CD4-positive, alpha-beta T cell treated with Interleukin-15 for 1 hour (primary cell): ENCODE data around the gene HUNK.
"Not testable (repeated sequence)": the region's sequence is repeated elsewhere in the genome, so short reads cannot be mapped to it uniquely, and the experiment has no call there.

Experiments used
- DNase-seq: peaks from one replicate; pipeline ENCODE4 v3.0.0-alpha.2; 2020

Gene HUNK

GRCh38 chr21:32008714-32009113 is 135.9 kb downstream of the HUNK start:
- DNase-seq = no peak

GRCh38 chr21:32009263-32009662 is 136.4 kb downstream of the HUNK start:
- no peak for DNase-seq

GRCh38 chr21:32015461-32016139 is 142.8 kb downstream of the HUNK start:
- DNase-seq = no peak

- DNase-seq = no peak
These were observed 145.6 kb downstream of the HUNK start for GRCh38 chr21:32018381-32018780.

GRCh38 chr21:32020564-32020963 is 147.7 kb downstream of the HUNK start:
- DNase-seq = no peak

GRCh38 chr21:32021319-32021994 is 148.6 kb downstream of the HUNK start:
- no peak for DNase-seq

GRCh38 chr21:32022146-32022545 is 149.3 kb downstream of the HUNK start:
- DNase-seq = no peak

- no peak for DNase-seq
These were observed 157.4 kb downstream of the HUNK start for GRCh38 chr21:32030146-32030652.

GRCh38 chr21:32034850-32035249 is 162.0 kb downstream of the HUNK start:
- no peak for DNase-seq

GRCh38 chr21:32035617-32036016 is 162.8 kb downstream of the HUNK start:
- no peak for DNase-seq

- no peak for DNase-seq
These were observed 163.9 kb downstream of the HUNK start for GRCh38 chr21:32036756-32037155.

GRCh38 chr21:32038751-32039150 is 165.9 kb downstream of the HUNK start:
- DNase-seq = not testable (repeated sequence)

GRCh38 chr21:32043458-32043857 is 170.6 kb downstream of the HUNK start:
- DNase-seq = no peak

- DNase-seq = no peak
These were observed 171.7 kb downstream of the HUNK start for GRCh38 chr21:32044205-32045180.

GRCh38 chr21:32046191-32046590 is 173.4 kb downstream of the HUNK start:
- DNase-seq = no peak

- no peak for DNase-seq
These were observed 175.5 kb downstream of the HUNK start for GRCh38 chr21:32048353-32048752.
